Left ventricle myocardium superior (tissue), 1 donor: ENCODE results near the gene TSC2. TPM values are rescaled to one million over a fixed set of nuclear protein-coding genes. Genes with fewer than 3 reads are reported as not detected.

ENCODE experiments used
- ATAC-seq: fragments of 200-7000 bp; cut with Tn5 transposase; one replicate; pipeline ENCODE4 v1.9.1; 2020; ENCODE audit warnings: mild to moderate bottlenecking, moderate library complexity
- DNase-seq: peaks from one replicate; pipeline ENCODE4 v3.0.0-alpha.2; 2020
- intact Hi-C: fragments of 100-400 bp; cut with micrococcal nuclease; formaldehyde crosslinking; loops from one replicate; pipeline ENCODE4 v1.11.0; 2022
- total RNA-seq: library from RNA; stranded (reverse); fragmentation: NEBNext Ultra II Directional; extraction: Animal tissue kit (Norgen Biotek cat#: 25700); gene quantifications from one replicate; pipeline ENCODE4 v1.2.1, GENCODE V29; 2021
- donor health status: DM: no; HTN: yes; CAD: no; lungs with severe emphysema.

TSC2 gene
- total RNA-seq, 1 donor from 2014 or later: 83.0 TPM

GRCh38 chr16:2078096-2078495 is 30.3 kb downstream of the TSC2 start:
- intact Hi-C loops: no loop called here
- no peak for ATAC-seq

GRCh38 chr16:2078691-2079090 is 30.9 kb downstream of the TSC2 start:
- ATAC-seq: no peak
- no peak for DNase-seq
- intact Hi-C loops: no loop called here

More at GRCh38 chr16:2078096-2078495, 30.3 kb downstream of the TSC2 start:
- no peak for DNase-seq

DNA sequence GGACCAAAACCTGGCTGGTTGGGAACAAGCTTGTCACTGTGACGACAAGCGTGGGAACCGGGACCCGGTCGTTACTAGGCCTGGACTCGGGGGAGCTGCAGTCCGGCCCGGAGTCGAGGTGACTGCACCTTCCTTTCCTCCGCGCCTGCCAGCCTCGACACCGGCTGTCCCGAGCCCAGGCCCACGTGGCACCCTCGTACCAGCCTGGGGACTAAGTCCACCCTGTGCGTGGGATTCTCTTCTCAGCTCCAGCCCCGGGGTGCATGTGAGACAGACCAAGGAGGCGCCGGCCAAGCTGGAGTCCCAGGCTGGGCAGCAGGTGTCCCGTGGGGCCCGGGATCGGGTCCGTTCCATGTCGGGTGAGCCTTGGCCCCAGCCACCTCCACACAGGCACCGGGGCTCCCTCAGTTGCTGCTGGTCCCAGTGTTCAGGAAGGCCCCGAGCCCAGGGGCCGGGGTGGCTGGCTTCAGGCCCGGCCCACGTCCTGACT is 31.6 kb downstream of the TSC2 start:
- DNase-seq (no peak), ATAC-seq (no peak)
- intact Hi-C loops: no loop called here

GRCh38 chr16:2079991-2080390 is 32.2 kb downstream of the TSC2 start:
- ATAC-seq (no peak), DNase-seq (no peak)
- intact Hi-C loops: no loop called here

- intact Hi-C loops: no loop called here
- peak; percentile 10 for ATAC-seq
- DNase-seq: no peak
Measured at GRCh38 chr16:2081201-2082084, 33.7 kb downstream of the TSC2 start.

DNA sequence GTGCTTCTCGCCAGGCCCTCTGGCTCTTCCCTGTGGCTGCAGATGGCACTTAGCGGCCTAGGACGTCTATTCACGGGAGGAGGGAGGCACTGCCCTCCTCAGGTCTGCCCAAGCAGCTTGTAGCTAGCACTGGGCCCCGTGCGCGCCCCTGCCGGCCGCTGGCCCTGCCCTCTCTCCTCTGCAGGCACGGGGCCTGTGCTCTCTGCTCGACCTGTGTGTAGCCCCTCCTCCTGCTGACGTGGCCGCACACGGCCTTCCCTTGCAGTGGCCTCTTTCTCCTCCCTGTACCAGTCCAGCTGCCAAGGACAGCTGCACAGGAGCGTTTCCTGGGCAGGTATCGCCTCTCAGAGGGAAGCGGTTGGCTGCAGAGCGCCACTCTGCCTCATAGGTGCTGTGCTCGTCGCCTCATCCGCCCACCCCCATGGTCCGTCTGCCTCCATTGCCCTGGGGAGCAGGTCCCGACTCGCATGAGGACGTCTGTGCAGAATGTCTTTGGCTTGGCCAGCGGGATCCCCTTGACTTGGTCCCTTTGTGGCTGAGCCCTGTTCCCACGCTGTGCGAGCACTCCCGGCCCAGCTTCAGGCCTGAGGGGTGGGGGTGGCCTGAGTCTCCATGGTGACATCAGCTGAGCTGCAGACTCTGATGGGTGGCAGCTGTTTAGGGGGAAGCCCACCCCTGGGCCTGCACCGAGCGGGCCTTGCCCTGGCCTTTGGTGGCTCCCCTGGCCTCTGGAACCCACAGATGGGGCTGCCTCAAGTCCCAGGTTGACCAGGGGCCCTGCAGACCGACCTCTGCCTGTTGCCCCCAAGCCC is 34.6 kb downstream of the TSC2 start:
- DNase-seq: peak; percentile 73
- ATAC-seq: peak; percentile 64
- intact Hi-C loops: no loop called here

DNA sequence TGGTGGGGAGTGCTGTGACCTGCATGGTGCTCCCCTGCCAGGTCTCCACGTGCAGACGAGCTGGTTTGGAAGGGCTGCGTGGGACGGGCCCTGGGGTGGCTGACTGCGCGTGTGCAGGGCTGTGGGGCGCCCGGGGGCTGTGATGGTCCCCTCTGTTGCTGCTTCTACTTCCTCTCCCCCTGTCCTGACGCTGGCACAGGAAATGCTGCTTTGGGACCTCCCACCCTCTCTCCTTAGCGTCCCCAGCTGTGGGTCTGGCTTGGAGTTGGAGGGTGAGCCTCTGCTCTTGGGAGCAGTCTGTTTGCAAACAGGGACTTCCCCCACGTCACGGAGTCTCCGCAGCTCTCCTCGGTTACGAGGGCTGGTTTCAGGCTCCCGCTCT is 35.2 kb downstream of the TSC2 start:
- intact Hi-C loops: no loop called here
- DNase-seq (no peak), ATAC-seq (peak; percentile 9)

DNA sequence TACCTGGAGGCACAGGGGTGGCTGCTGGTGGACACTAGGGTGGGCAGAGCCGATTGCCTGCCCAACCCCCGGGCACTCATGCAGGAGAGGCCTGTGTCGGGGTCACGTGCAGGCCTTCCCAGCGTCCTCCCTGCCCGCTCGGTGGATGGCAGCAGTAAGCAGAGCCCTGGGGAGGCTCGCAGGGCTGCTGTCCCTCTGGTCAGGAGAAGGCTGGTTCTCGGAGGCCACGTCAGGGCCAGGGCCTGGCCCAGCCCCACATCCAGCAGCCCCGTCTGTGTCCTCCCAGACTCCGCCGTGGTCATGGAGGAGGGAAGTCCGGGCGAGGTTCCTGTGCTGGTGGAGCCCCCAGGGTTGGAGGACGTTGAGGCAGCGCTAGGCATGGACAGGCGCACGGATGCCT is 35.6 kb downstream of the TSC2 start:
- intact Hi-C loops: no loop called here
- ATAC-seq: no peak

DNA sequence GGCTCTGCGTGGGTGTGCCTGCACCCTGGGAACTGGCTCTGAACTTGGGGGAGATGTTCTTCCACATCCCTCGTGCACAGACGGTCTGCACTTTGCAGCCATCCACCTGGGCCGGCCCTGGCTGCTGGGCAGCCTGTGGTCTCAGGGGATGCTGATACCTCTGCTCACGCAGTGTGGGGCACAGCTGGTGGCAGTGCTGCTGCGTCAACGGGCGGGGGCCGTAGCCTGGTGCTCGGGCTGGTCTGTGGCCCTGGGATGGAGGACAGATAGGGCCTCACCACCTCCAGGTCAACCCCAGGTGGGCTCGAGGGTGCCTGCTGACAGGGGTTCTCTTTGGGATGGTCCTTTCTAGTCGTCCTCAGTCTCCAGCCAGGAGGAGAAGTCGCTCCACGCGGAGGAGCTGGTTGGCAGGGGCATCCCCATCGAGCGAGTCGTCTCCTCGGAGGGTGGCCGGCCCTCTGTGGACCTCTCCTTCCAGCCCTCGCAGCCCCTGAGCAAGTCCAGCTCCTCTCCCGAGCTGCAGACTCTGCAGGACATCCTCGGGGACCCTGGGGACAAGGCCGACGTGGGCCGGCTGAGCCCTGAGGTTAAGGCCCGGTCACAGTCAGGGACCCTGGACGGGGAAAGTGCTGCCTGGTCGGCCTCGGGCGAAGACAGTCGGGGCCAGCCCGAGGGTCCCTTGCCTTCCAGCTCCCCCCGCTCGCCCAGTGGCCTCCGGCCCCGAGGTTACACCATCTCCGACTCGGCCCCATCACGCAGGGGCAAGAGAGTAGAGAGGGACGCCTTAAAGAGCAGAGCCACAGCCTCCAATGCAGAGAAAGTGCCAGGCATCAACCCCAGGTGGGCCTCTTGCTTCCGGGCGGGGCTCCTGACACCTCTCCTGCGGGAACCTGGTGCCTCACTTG is 36.3 kb downstream of the TSC2 start:
- intact Hi-C loops: no loop called here
- DNase-seq (no peak), ATAC-seq (no peak)

More for the DNA sequence above, 35.6 kb downstream of the TSC2 start:
- no peak for DNase-seq

- intact Hi-C loops: no loop called here
- no peak for DNase-seq
- ATAC-seq: no peak
Measured at GRCh38 chr16:2084895-2085625, 37.3 kb downstream of the TSC2 start.

- DNase-seq: no peak
- no peak for ATAC-seq
- intact Hi-C loops: no loop called here
Measured at GRCh38 chr16:2085669-2086068, 37.9 kb downstream of the TSC2 start.

- DNase-seq: no peak
- intact Hi-C loops: no loop called here
- ATAC-seq: no peak
Measured at GRCh38 chr16:2086106-2086742, 38.4 kb downstream of the TSC2 start.

GRCh38 chr16:2086812-2087747 is 39.3 kb downstream of the TSC2 start:
- no peak for DNase-seq
- ATAC-seq: no peak
- intact Hi-C loops: no loop called here

GRCh38 chr16:2087748-2088631 is 40.2 kb downstream of the TSC2 start:
- no peak for ATAC-seq
- intact Hi-C loops: no loop called here

DNA sequence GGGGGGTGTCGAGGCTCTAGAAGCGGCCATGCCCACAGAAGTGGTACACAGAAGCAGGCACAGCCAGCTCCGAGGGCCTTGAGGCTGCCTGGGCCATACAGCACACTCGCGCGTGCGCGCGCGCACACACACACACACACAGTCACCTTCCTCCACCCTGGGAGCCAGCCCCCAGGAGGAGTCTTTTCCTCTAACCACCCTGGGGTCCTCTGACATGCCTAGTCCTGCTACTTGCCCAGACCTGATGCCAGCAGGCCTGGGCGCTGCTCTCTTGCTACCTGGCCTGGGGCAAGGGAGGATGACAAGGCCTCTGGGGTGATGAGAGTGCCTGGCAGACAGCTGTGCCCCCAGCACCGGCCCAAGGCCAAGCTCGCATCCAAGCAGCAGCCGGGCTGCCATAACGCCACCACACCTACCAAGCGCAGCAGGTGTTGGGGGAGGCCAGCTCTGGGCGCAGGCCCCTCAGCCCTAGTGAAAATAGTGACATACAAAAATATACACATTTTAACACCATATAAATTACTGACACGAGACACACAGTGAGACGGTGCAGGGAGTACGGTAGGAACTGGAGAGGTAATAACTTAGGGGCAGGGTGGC is 41.1 kb downstream of the TSC2 start:
- intact Hi-C loops: no loop called here
- DNase-seq (no peak), ATAC-seq (no peak)

More at GRCh38 chr16:2087748-2088631, 40.2 kb downstream of the TSC2 start:
- no peak for DNase-seq
